K562 (cell line): ENCODE measurements around the gene SLC4A1. TPM values are rescaled to one million over a fixed set of nuclear protein-coding genes. Genes with fewer than 3 reads are reported as not detected.

Experiments
- CREM ChIP-seq: IDR thresholded peaks from 2 replicates; pipeline ENCODE4 v1.6.1; 2014; ENCODE audit warnings: antibody characterized with exemption, low read depth
- CTCF ChIP-seq, 3 experiments: IDR thresholded peaks in 2 of 3; conservative IDR thresholded peaks in 1 of 3; 2 replicates each; pipeline ENCODE4 v1.5.1; 2011 to 2012; ENCODE audit warnings: low read length in 3 of 3, mild to moderate bottlenecking in 3 of 3, control low read depth in 2 of 3, improper control_type of control experiment in 1 of 3, inconsistent platforms in 1 of 3, low read depth in 1 of 3, mixed read lengths in 1 of 3, moderate library complexity in 1 of 3; ENCODE audit not compliant: insufficient read depth in 2 of 3
- GATAD2A ChIP-seq: fragments of 450-650 bp; IDR thresholded peaks from 2 replicates; pipeline ENCODE4 v1.6.1; 2017
- GATAD2B ChIP-seq: fragments of 450-650 bp; IDR thresholded peaks from 2 replicates; pipeline ENCODE4 v1.6.1; 2017; ENCODE audit warnings: mild to moderate bottlenecking, borderline replicate concordance
- GTF3C2 ChIP-seq: IDR thresholded peaks from 3 replicates; pipeline ENCODE4 v1.6.1; 2011; ENCODE audit warnings: borderline replicate concordance, mild to moderate bottlenecking, moderate library complexity; ENCODE audit not compliant: insufficient read length; ENCODE audit errors: extremely low read depth
- KDM1A ChIP-seq, 2 experiments: fragments of 450-650 bp; IDR thresholded peaks; 2 replicates each; pipeline ENCODE4 v1.6.1; 2016; ENCODE audit warnings: mild to moderate bottlenecking in 2 of 2
- MCM5 ChIP-seq: fragments of 450-650 bp; IDR thresholded peaks from 2 replicates; pipeline ENCODE4 v1.6.1; 2016; ENCODE audit warnings: low read depth
- POLR2B ChIP-seq: fragments of 450-650 bp; IDR thresholded peaks from 2 replicates; pipeline ENCODE4 v1.6.1; 2018; ENCODE audit warnings: low read depth; ENCODE audit not compliant: partially characterized antibody
- PRMT5 ChIP-seq: sonication (generic); formaldehyde crosslinking; IDR thresholded peaks from 2 replicates; pipeline ENCODE4 v1.5.0; 2020; ENCODE audit warnings: missing genetic modification reagents
- RB1 ChIP-seq: fragments of 450-650 bp; IDR thresholded peaks from 2 replicates; pipeline ENCODE4 v1.6.1; 2017; ENCODE audit warnings: low read depth, mild to moderate bottlenecking
- RBM25 ChIP-seq: fragments of 200-400 bp; formaldehyde crosslinking; IDR thresholded peaks from 2 replicates; pipeline ENCODE4 v1.6.1; 2018; ENCODE audit warnings: low read length, low read depth, moderate library complexity; ENCODE audit not compliant: severe bottlenecking
- RREB1 ChIP-seq: fragments of 250-450 bp; sonication (Bioruptor Pico); IDR thresholded peaks from 2 replicates; pipeline ENCODE4 v1.4.0; 2020
- TBP ChIP-seq: optimal IDR thresholded peaks from 2 replicates; pipeline ENCODE3; 2011; ENCODE audit warnings: low read depth, low read length, improper control_type of control experiment
- TCF7L2 ChIP-seq: fragments of 150-350 bp; IDR thresholded peaks from 2 replicates; pipeline ENCODE4 v1.6.1; 2016; ENCODE audit warnings: low read depth, mild to moderate bottlenecking, low read length, moderate library complexity
- ZKSCAN1 ChIP-seq: fragments of 150-350 bp; IDR thresholded peaks from 2 replicates; pipeline ENCODE4 v1.6.1; 2016; ENCODE audit warnings: low read depth, low read length
- ZNF174 ChIP-seq: fragments of 250-450 bp; sonication (Bioruptor Pico); IDR thresholded peaks from 2 replicates; pipeline ENCODE4 v1.4.0; 2020; ENCODE audit warnings: mild to moderate bottlenecking
- ZNF212 ChIP-seq: fragments of 450-650 bp; formaldehyde crosslinking; IDR thresholded peaks from 2 replicates; pipeline ENCODE4 v1.4.0; 2020; ENCODE audit warnings: mild to moderate bottlenecking
- ZNF75A ChIP-seq: fragments of 450-650 bp; formaldehyde crosslinking; IDR thresholded peaks from 2 replicates; pipeline ENCODE4 v1.4.0; 2020; ENCODE audit warnings: mild to moderate bottlenecking
- polyA plus RNA-seq, 8 experiments: library from polyadenylated mRNA; depleted of rRNA in 4 of 8; stranded (reverse) in 5 of 8; unstranded in 3 of 8; fragments of >200 nt; fragmentation: Nextera tagmentation in 2 of 8; fragmentation: Illumina TruSeq in 1 of 8; extraction: Ambion mirVana in 2 of 8; extraction: Trizol in 1 of 8; gene quantifications; 2 replicates each; pipeline versions ENCODE4 v1.2.1 to v1.2.3, GENCODE V29; 2011 to 2014; ENCODE audit warnings: inconsistent platforms in 1 of 8, missing spikeins in 1 of 8
- total RNA-seq, 7 experiments: library from RNA; depleted of rRNA in 6 of 7; stranded (reverse); fragments of >200 nt in 6 of 7; fragmentation: Illumina TruSeq in 2 of 7; extraction: Trizol in 2 of 7; gene quantifications; 2 replicates each; pipeline versions ENCODE4 v1.2.1 to v1.2.3, GENCODE V29; 2011 to 2021; ENCODE audit warnings: low replicate concordance in 1 of 7
- TF ChIP-seq, protein P1 (sequence below): fragments of 250-450 bp; sonication (Bioruptor Pico); IDR thresholded peaks from 2 replicates; pipeline ENCODE4 v1.8.0; 2022; ENCODE audit warnings: moderate library complexity, mild to moderate bottlenecking, inconsistent platforms

Gene SLC4A1
- total and polyA plus RNA-seq, 9 of the 15 experiments (the other 6 are each of a cell fraction or from before 2014, with no cell fraction given): 0.14 to 1.00 (median 0.53) TPM

GRCh38 chr17:44254361-44255095 is 13.4 kb downstream of the SLC4A1 start (continued):
- no peak for TF ChIP-seq RREB1 (CRISPR knock-in tag)
- TF ChIP-seq TCF7L2: no peak
- no peak for TF ChIP-seq POLR2B
- TF ChIP-seq GATAD2A: no peak
- TF ChIP-seq ZNF75A (CRISPR knock-in tag): no peak
- no peak for TF ChIP-seq TBP
- no peak for TF ChIP-seq ZNF212 (CRISPR knock-in tag)
- TF ChIP-seq CREM: no peak
- TF ChIP-seq, protein P1, sequence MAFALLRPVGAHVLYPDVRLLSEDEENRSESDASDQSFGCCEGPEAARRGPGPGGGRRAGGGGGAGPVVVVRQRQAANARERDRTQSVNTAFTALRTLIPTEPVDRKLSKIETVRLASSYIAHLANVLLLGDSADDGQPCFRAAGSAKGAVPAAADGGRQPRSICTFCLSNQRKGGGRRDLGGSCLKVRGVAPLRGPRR (CRISPR knock-in tag): no peak
- peak; percentile 67 for TF ChIP-seq RBM25
- peak; percentile 27 to 44; a peak in 1 of 4 replicates for TF ChIP-seq KDM1A (IDR thresholded peaks at IDR 0.05)
- no peak for TF ChIP-seq MCM5
- TF ChIP-seq GATAD2B: no peak
- TF ChIP-seq GTF3C2: no peak
- TF ChIP-seq ZKSCAN1: no peak
- no peak for TF ChIP-seq CTCF (IDR thresholded peaks at IDR 0.05 in 2 of 3, conservative IDR thresholded peaks at IDR 0.05 in 1 of 3; ENCODE audit: insufficient read depth in 2 of 3, low read depth in 1 of 3, low read length in 3 of 3)
- no peak for TF ChIP-seq ZNF174 (CRISPR knock-in tag)
- no peak for TF ChIP-seq RB1
- TF ChIP-seq PRMT5 (CRISPR knock-in tag): no peak
